ENCODE data around the gene SLC39A9. TPM values are rescaled to one million over a fixed set of nuclear protein-coding genes. Genes with fewer than 3 reads are reported as not detected.
A peak's percentile ranks its signal among the peaks of the same experiment; 100 is the strongest.
"Not testable (repeated sequence)": the region's sequence is repeated elsewhere in the genome, so short reads cannot be mapped to it uniquely, and the experiment has no call there.

The SLC39A9 gene
- total and polyA plus RNA-seq, 2 of the 13 experiments (the other 11 are each of a cell fraction or from before 2014, with no cell fraction given), result 46.6 to 69.5 TPM

DNA sequence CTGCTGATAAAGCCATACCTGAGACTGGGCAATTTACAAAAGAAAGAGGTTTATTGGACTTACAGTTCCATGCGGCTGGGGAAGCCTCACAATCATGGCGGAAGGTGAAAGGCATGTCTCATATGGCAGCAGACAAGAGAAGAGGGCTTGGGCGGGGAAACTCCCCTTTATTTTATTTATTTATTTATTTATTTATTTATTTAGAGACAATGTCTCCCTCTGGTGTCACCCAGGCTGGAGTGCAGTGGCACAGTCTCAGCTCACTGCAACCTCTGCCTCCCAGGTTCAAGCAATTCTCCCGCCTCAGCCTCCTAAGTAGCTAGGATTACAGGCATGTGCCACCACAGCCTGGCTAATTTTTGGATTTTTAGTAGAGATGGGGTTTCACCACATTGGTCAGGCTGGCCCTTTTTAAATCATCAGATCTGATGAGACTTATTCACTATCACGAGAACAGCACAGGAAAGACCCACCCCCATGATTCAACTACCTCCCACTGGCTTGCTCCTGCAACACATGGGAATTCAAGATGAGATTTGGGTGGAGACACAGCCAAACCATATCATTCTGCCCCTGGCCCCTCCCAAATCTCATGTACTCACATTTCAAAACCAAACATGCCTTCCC, 78.4 kb downstream of the SLC39A9 start:
- H3K27ac ChIP-seq (ENCODE audit: extremely low read length, insufficient read depth, low read length); H3K79me2 ChIP-seq (ENCODE audit: insufficient read depth, low read length); H3K4me1 ChIP-seq (ENCODE audit: insufficient read depth, low read length); H4K20me1 ChIP-seq (ENCODE audit: insufficient read depth, low read length); BruUV-seq (replicated peaks); in situ Hi-C loops (cut with HindIII; ENCODE audit: extremely low pct_ligation_motif_present, low pct_unique_long_range_greater_than_20kb); H3K36me3 ChIP-seq (replicated peaks in 1 of 2; ENCODE audit: control insufficient read depth in 1 of 2, insufficient read depth in 2 of 2, low read length in 2 of 2); POLR2A ChIA-PET; FAIRE-seq; H3K9ac ChIP-seq (ENCODE audit: insufficient read depth, low read depth, low read length); DNase-seq (ENCODE audit: low spot score); H3K27me3 ChIP-seq (ENCODE audit: control insufficient read depth in 1 of 2, insufficient read depth in 2 of 2, low read length in 2 of 2); H3K4me3 ChIP-seq (replicated peaks in 1 of 3; ENCODE audit: insufficient read depth in 1 of 3, low read depth in 2 of 3, low read length in 3 of 3); H2AFZ ChIP-seq (ENCODE audit: low read length); H3K9me3 ChIP-seq (ENCODE audit: low read length); H3K4me2 ChIP-seq (ENCODE audit: low read depth, low read length): not testable (repeated sequence)
- TF ChIP-seq, protein P1, sequence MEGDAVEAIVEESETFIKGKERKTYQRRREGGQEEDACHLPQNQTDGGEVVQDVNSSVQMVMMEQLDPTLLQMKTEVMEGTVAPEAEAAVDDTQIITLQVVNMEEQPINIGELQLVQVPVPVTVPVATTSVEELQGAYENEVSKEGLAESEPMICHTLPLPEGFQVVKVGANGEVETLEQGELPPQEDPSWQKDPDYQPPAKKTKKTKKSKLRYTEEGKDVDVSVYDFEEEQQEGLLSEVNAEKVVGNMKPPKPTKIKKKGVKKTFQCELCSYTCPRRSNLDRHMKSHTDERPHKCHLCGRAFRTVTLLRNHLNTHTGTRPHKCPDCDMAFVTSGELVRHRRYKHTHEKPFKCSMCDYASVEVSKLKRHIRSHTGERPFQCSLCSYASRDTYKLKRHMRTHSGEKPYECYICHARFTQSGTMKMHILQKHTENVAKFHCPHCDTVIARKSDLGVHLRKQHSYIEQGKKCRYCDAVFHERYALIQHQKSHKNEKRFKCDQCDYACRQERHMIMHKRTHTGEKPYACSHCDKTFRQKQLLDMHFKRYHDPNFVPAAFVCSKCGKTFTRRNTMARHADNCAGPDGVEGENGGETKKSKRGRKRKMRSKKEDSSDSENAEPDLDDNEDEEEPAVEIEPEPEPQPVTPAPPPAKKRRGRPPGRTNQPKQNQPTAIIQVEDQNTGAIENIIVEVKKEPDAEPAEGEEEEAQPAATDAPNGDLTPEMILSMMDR (CRISPR knock-in tag; IDR thresholded peaks at IDR 0.05), result peak; percentile 29
- TF ChIP-seq, protein P2, sequence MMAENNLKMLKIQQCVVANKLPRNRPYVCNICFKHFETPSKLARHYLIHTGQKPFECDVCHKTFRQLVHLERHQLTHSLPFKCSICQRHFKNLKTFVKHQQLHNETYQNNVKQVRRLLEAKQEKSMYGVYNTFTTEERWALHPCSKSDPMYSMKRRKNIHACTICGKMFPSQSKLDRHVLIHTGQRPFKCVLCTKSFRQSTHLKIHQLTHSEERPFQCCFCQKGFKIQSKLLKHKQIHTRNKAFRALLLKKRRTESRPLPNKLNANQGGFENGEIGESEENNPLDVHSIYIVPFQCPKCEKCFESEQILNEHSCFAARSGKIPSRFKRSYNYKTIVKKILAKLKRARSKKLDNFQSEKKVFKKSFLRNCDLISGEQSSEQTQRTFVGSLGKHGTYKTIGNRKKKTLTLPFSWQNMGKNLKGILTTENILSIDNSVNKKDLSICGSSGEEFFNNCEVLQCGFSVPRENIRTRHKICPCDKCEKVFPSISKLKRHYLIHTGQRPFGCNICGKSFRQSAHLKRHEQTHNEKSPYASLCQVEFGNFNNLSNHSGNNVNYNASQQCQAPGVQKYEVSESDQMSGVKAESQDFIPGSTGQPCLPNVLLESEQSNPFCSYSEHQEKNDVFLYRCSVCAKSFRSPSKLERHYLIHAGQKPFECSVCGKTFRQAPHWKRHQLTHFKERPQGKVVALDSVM (CRISPR knock-in tag; IDR thresholded peaks at IDR 0.05), result peak; percentile 19; the same call in 1 of the 2 replicates
- whole genome bisulfite sequencing (ENCODE audit: low lambda C conversion rate), result 36% methylated on average over 5 of the region's 5 CpGs
- intact Hi-C loops (cut with micrococcal nuclease; ENCODE audit: unreplicated experiment), result loop anchor here (5.0 kb wide), 1 partner anchor 235 kb away; no protein-coding TSS in a partner anchor
- ATAC-seq, result peak; percentile 50
- CTCF ChIA-PET (ENCODE audit: low intra/inter-chr PET ratio, low total read pairs), result interaction anchor here (0.7 kb wide), 1 partner anchor 234 kb away, joined by 3 read pairs; no protein-coding TSS in a partner anchor

DNA sequence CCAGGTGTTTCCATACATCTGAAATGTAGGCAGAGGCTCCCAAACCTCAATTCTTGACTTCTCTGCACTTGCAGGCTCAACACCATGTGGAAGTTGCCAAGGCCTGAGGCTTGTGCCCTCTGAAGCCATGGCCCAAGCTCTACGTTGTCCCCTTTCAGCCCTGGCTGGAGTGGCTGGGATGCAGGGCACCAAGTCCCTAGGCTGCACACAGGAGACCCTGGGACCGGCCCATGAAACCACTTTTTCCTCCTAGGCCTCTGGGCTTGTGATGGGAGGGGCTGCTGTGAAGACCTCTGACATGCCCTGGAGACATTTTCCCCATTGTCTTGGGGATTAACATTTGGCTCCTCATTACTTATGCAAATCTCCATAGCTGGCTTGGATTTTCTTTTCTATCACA, 79.6 kb downstream of the SLC39A9 start:
- BruUV-seq (replicated peaks); POLR2A ChIA-PET; in situ Hi-C loops (cut with HindIII; ENCODE audit: extremely low pct_ligation_motif_present, low pct_unique_long_range_greater_than_20kb); H2AFZ ChIP-seq (ENCODE audit: low read length); DNase-seq (ENCODE audit: low spot score); FAIRE-seq; H3K36me3 ChIP-seq (replicated peaks in 1 of 2; ENCODE audit: control insufficient read depth in 1 of 2, insufficient read depth in 2 of 2, low read length in 2 of 2); H4K20me1 ChIP-seq (ENCODE audit: insufficient read depth, low read length); H3K9ac ChIP-seq (ENCODE audit: insufficient read depth, low read depth, low read length); H3K4me1 ChIP-seq (ENCODE audit: insufficient read depth, low read length); H3K4me3 ChIP-seq (replicated peaks in 1 of 3; ENCODE audit: insufficient read depth in 1 of 3, low read depth in 2 of 3, low read length in 3 of 3); H3K4me2 ChIP-seq (ENCODE audit: low read depth, low read length); H3K79me2 ChIP-seq (ENCODE audit: insufficient read depth, low read length); ATAC-seq; H3K27ac ChIP-seq (ENCODE audit: extremely low read length, insufficient read depth, low read length); CTCF ChIA-PET (ENCODE audit: low intra/inter-chr PET ratio, low total read pairs); H3K9me3 ChIP-seq (ENCODE audit: low read length): not testable (repeated sequence)
- H3K27me3 ChIP-seq (ENCODE audit: control insufficient read depth in 1 of 2, insufficient read depth in 2 of 2, low read length in 2 of 2), result peaks cover 8 to 13% of the 10 kb centered on the region in 2 experiments; a peak in 4 of 5 replicates
- intact Hi-C loops (cut with micrococcal nuclease; ENCODE audit: unreplicated experiment), result loop anchor here (5.0 kb wide), 1 partner anchor 236 kb away; no protein-coding TSS in a partner anchor
- WGBS (ENCODE audit: low lambda C conversion rate), result 0% methylated on average over 1 of the region's 2 CpGs

Data from HepG2 (cell line).